ENCODE data around the gene EML1. TPM values are rescaled to one million over a fixed set of nuclear protein-coding genes. Genes with fewer than 3 reads are reported as not detected.

EML1 gene
- total and polyA plus RNA-seq, 2 donors from 2014 or later = 7.9 to 35.9 TPM

DNA sequence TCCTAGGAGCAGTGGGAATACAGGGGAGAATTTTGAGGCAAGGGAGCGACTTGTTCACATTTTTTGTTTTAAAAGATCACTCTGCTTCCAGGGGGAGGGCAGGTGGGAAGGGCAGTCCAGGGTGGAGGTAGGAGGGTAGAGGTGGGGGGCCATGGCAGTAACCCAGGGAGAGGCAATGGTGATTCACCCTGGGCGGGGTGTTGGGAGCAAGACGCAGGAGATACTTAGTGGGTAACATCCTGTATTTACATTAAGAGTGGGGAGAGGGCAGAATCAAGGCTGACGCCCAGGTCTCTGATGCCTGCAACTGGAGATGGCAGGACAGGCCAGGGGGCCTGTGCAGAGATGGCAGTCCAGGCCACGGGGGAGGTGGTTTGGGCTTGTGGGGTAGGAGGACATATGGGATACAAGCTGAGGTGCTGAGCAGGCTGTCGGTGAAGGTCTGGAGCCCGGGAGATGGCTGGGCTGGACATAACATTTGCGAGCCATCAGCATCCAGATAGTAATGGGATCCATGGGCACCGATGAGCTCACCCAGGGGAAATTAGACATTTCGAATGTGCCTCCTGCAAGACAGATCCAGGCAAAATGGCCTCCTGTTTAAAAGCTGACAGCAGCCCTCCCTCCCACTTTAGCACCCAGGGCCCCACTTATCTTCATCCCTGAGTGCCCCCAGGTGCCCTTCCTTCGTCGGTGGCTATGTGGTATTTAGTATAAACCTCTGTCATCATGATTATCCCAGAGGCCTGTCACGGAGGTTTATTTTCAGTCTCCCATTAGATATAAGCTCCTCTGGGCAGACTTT, 9.3 kb downstream of the EML1 start:
- Histone ChIP-seq H3K9ac (ENCODE audit: low read length in 3 of 3) (no peak overlapping the region), H3K4me1 (ENCODE audit: control insufficient read depth in 2 of 3, insufficient read depth in 2 of 3, low read depth in 1 of 3, low read length in 3 of 3) (no peaks in the 10 kb centered on the region), H3K27ac (ENCODE audit: low read depth in 2 of 2, low read length in 2 of 2) (no peak overlapping the region), H3K9me3 (ENCODE audit: control insufficient read depth in 2 of 3, insufficient read depth in 1 of 3, low read length in 3 of 3) (no peaks in the 10 kb centered on the region), H3K27me3 (ENCODE audit: control insufficient read depth, insufficient read depth, low read length) (no peaks in the 10 kb centered on the region), H3K4me3 (ENCODE audit: low read length in 3 of 3) (no peak overlapping the region), H3K36me3 (ENCODE audit: control insufficient read depth in 2 of 3, insufficient read depth in 3 of 3, low read length in 3 of 3) (no peaks in the 10 kb centered on the region)
- DNase-seq (no peak), FAIRE-seq (no peak)
- intact Hi-C loops (cut with DNase I) = no loop called here
- TF ChIP-seq, protein P1, sequence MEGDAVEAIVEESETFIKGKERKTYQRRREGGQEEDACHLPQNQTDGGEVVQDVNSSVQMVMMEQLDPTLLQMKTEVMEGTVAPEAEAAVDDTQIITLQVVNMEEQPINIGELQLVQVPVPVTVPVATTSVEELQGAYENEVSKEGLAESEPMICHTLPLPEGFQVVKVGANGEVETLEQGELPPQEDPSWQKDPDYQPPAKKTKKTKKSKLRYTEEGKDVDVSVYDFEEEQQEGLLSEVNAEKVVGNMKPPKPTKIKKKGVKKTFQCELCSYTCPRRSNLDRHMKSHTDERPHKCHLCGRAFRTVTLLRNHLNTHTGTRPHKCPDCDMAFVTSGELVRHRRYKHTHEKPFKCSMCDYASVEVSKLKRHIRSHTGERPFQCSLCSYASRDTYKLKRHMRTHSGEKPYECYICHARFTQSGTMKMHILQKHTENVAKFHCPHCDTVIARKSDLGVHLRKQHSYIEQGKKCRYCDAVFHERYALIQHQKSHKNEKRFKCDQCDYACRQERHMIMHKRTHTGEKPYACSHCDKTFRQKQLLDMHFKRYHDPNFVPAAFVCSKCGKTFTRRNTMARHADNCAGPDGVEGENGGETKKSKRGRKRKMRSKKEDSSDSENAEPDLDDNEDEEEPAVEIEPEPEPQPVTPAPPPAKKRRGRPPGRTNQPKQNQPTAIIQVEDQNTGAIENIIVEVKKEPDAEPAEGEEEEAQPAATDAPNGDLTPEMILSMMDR (IDR thresholded peaks at IDR 0.05; ENCODE audit: borderline replicate concordance, extremely low read depth, insufficient read depth) = no peak

DNA sequence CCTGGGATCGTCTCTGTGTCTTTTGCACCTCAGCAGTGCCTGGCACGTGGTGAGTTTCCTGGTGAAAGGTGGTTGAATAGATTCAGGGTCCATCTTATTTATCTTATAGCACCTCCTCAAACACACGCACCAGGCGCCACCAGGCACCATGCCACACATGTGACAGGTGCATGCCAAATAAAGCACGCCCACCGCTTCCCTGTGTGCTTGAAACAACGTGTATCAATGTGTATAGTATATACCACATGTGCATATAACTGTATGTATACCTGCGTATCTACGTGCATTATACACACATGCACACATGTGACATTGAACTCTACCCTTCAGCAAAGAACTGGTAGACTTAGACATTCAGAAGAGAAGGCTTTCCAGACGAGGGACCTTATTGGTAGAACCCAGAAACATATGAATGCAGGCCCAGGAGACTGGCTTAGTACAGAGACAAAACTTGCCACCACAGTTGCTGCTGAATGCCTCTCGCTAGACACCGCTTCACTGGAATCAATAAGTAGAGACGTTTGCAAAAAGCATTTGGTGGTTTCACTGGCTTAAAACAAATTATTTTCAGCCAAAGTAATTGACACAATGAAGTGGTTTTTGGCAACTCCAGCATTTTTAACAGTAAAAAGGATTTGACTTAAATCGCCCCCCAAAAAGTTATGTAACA, 10.0 kb downstream of the EML1 start:
- no peak for DNase-seq
- Histone ChIP-seq H3K27me3 (ENCODE audit: control insufficient read depth, insufficient read depth, low read length) (no peaks in the 10 kb centered on the region), H3K27ac (ENCODE audit: low read depth in 2 of 2, low read length in 2 of 2) (no peak overlapping the region), H3K4me1 (ENCODE audit: control insufficient read depth in 2 of 3, insufficient read depth in 2 of 3, low read depth in 1 of 3, low read length in 3 of 3) (no peaks in the 10 kb centered on the region), H3K9me3 (ENCODE audit: control insufficient read depth in 2 of 3, insufficient read depth in 1 of 3, low read length in 3 of 3) (no peaks in the 10 kb centered on the region), H3K4me3 (ENCODE audit: low read length in 3 of 3) (no peak overlapping the region), H3K36me3 (ENCODE audit: control insufficient read depth in 2 of 3, insufficient read depth in 3 of 3, low read length in 3 of 3) (no peaks in the 10 kb centered on the region), H3K9ac (ENCODE audit: low read length in 3 of 3) (no peak overlapping the region)
- intact Hi-C loops (cut with DNase I) = no loop called here
- no peak for FAIRE-seq
- TF ChIP-seq, protein P1 (IDR thresholded peaks at IDR 0.05; ENCODE audit: borderline replicate concordance, extremely low read depth, insufficient read depth) = no peak

DNA sequence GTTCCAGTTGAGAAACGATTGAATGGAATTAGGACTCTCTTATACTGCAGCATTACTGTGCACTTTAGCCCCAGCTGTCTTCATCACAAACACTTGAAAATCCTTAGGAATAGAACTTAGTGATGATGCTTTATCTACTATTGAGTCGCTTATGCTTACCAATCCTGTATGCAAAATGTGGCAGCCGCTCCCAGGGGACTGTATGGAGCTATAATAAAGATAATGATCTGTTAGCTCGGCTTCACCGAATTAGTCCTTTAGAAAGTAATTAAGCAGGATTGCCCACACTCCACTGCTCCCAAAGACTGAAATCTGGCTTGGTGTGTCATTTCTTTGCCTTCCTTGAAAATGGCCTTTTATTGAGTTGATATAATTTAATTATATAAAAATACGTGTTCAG, 10.6 kb downstream of the EML1 start:
- Histone ChIP-seq H3K27ac (ENCODE audit: low read depth in 2 of 2, low read length in 2 of 2) (no peak overlapping the region), H3K27me3 (ENCODE audit: control insufficient read depth, insufficient read depth, low read length) (no peaks in the 10 kb centered on the region), H3K4me1 (ENCODE audit: control insufficient read depth in 2 of 3, insufficient read depth in 2 of 3, low read depth in 1 of 3, low read length in 3 of 3) (no peaks in the 10 kb centered on the region), H3K36me3 (ENCODE audit: control insufficient read depth in 2 of 3, insufficient read depth in 3 of 3, low read length in 3 of 3) (no peaks in the 10 kb centered on the region), H3K9me3 (ENCODE audit: control insufficient read depth in 2 of 3, insufficient read depth in 1 of 3, low read length in 3 of 3) (no peaks in the 10 kb centered on the region), H3K4me3 (ENCODE audit: low read length in 3 of 3) (no peak overlapping the region), H3K9ac (ENCODE audit: low read length in 3 of 3) (no peak overlapping the region)
- intact Hi-C loops (cut with DNase I) = no loop called here
- FAIRE-seq = no peak
- TF ChIP-seq, protein P1 (IDR thresholded peaks at IDR 0.05; ENCODE audit: borderline replicate concordance, extremely low read depth, insufficient read depth) = no peak
- DNase-seq = no peak
